ENCODE data around the gene ZNF322.

- no peak for TF ChIP-seq EZH2 (IDR thresholded peaks at IDR 0.05; ENCODE audit: low read length)
- TF ChIP-seq CTCF (optimal IDR thresholded peaks at IDR 0.05 in 1 of 3, IDR thresholded peaks at IDR 0.05 in 1 of 3, conservative IDR thresholded peaks at IDR 0.05 in 1 of 3; ENCODE audit: extremely low read depth in 1 of 3, insufficient read depth in 2 of 3, low read length in 3 of 3) = no peak
These were observed 6.5 kb downstream of the ZNF322 start for GRCh38 chr6:26653007-26653406.

Measured in keratinocyte (primary cell).